ENCODE data around the gene SNRPA1.
"Not testable (repeated sequence)": the region's sequence is repeated elsewhere in the genome, so short reads cannot be mapped to it uniquely, and the experiment has no call there.

The SNRPA1 gene

DNA sequence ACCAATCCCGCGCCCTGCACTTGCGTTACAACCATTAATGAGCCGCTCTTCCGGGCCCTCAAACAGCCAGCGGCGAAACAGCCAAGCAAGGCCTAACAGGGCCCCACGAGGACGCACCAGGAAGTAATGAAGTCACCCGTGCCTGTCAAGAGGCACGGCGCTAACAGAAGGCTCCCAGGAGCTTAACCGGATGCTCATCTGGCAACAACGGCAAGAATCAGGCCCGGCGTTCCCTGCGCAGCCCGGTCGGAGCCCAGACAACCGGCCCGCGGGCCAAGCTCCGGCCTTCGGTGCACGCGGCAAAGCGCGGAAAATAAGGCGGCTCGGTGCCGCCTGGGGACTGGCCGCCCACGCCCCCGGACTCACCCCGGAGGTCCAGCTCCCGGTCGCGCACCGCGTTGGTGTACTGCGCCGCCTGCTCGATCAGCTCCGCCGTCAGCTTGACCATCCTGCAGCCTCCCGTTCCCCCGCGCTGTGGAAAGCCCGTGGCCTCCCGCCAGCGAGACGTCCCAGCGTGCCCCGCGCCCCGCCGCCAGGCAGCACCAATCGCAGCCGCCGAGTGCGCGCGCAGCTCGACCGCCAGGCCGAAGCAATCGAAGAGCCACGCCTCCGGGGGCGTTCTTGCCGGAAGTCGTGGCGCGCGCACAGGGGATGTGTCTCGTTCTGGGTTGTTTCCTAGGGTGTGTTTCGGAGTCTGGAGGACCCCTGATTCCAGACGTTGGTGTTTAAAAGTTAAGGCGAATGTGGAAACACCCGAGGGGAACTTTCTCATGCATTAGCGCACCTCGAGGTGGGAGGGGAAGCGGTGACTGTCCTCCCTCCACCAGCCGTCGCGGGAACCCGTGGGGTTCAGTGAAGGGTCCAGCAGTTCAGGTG is at the start of gene SNRPA1:
Gene SNRPA1 (minus strand): TSS at position 518 of the 876 bp plus-strand sequence. CDS start 70 bp downstream, at position 448.
- ChIA-PET CTCF (interaction anchor here (1.2 to 18.3 kb wide), 3 partner anchors 10 to 344 kb away, joined by 3 to 353 read pairs (median 18); no protein-coding TSS in a partner anchor), POLR2A (interaction anchor here (1.0 to 1.2 kb wide), 2 partner anchors 9 to 43 kb away, joined by 3 to 6 read pairs; partner anchors contain the start of gene CHSY1)
- TF ChIP-seq, protein P1, sequence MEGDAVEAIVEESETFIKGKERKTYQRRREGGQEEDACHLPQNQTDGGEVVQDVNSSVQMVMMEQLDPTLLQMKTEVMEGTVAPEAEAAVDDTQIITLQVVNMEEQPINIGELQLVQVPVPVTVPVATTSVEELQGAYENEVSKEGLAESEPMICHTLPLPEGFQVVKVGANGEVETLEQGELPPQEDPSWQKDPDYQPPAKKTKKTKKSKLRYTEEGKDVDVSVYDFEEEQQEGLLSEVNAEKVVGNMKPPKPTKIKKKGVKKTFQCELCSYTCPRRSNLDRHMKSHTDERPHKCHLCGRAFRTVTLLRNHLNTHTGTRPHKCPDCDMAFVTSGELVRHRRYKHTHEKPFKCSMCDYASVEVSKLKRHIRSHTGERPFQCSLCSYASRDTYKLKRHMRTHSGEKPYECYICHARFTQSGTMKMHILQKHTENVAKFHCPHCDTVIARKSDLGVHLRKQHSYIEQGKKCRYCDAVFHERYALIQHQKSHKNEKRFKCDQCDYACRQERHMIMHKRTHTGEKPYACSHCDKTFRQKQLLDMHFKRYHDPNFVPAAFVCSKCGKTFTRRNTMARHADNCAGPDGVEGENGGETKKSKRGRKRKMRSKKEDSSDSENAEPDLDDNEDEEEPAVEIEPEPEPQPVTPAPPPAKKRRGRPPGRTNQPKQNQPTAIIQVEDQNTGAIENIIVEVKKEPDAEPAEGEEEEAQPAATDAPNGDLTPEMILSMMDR (IDR thresholded peaks at IDR 0.05; ENCODE audit: insufficient read depth, low read length, missing control alignments), result no peak
- peak within 1 kb of the TSS; percentile 91 for H3K4me3 ChIP-seq (ENCODE audit: low read depth, low read length)
- peak; percentile 47 for DNase-seq (ENCODE audit: low read depth, low spot score)

DNA sequence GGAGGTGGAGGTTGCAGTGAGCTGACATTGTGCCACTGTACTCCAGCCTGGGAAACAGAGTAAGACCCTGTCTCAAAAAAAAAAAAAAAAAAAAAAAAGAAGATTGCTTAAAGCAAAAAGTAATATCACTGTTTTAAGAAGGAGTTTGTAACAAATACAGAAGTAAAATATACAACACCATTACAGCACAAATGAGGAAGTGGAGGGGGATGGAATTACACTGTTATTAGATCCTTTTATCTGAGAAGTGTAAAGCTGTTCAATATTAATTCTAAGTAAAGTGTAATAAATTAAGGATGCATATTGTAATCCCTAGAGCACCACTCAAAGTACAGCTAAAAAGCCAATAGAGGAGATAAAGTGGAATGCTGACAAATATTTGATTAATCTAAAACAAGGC is 47.0 kb upstream of the SNRPA1 start:
- CTCF ChIA-PET, result no interaction called here
- TF ChIP-seq, protein P1 (IDR thresholded peaks at IDR 0.05; ENCODE audit: insufficient read depth, low read length, missing control alignments), result no peak
- DNase-seq (ENCODE audit: low read depth, low spot score), result no peak
- H3K4me3 ChIP-seq (ENCODE audit: low read depth, low read length), result no peak overlapping the region
- POLR2A ChIA-PET, result no interaction called here

DNA sequence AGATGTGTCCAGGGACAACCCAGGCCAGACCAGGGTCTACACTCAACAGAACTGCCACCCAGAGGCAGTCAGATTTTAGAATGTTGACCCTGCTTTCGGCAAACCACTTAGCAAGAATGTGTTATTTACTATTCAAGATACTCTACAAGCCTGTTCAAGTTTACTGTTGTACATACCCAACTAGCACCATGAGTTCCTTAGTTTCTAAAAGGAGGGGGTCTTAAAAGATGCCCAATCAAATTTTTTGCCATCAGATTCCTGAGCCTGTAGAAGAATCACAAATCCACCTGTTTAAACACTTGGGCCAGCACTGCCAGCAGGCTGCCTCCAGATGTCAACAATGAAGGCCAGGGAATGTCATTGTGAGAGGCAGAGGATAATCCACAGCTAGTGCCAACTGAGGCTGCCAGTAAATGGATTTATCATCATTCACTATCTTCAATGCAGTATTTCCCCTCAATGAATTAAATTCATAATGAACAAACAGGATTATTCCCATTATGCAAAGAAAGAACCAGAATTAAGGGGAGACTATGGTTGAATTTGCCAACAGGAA is 43.5 kb upstream of the SNRPA1 start:
- no peak for DNase-seq (ENCODE audit: low read depth, low spot score)
- CTCF ChIA-PET, result interaction anchor here (1.3 kb wide), 2 partner anchors 18 to 301 kb away, joined by 3 read pairs; no protein-coding TSS in a partner anchor
- H3K4me3 ChIP-seq (ENCODE audit: low read depth, low read length), result no peak overlapping the region
- POLR2A ChIA-PET, result no interaction called here
- TF ChIP-seq, protein P1 (IDR thresholded peaks at IDR 0.05; ENCODE audit: insufficient read depth, low read length, missing control alignments), result no peak

DNA sequence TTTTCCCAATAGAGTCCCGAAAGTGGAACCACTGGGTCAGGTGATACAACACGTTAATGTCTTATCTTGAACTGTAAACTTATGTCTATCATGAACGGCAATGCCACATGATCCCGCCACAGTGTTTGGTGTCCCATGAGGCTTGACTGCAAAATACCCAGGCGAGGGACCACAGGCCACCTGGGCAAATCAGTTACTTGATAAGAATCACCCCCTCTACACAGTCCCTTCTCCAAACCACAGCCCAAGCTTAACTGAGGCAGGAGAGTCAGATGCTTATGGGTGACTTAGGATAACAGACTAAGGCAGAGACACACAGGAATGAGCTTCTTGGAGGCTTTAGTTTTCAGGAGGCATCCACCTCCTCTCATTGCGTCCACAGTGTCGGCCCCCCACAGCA is 42.9 kb upstream of the SNRPA1 start:
- POLR2A ChIA-PET, result no interaction called here
- DNase-seq (ENCODE audit: low read depth, low spot score), result no peak
- no peak overlapping the region for H3K4me3 ChIP-seq (ENCODE audit: low read depth, low read length)
- TF ChIP-seq, protein P1 (IDR thresholded peaks at IDR 0.05; ENCODE audit: insufficient read depth, low read length, missing control alignments), result no peak
- CTCF ChIA-PET, result interaction anchor here (1.3 kb wide), 1 partner anchor 302 kb away, joined by 3 read pairs; no protein-coding TSS in a partner anchor

DNA sequence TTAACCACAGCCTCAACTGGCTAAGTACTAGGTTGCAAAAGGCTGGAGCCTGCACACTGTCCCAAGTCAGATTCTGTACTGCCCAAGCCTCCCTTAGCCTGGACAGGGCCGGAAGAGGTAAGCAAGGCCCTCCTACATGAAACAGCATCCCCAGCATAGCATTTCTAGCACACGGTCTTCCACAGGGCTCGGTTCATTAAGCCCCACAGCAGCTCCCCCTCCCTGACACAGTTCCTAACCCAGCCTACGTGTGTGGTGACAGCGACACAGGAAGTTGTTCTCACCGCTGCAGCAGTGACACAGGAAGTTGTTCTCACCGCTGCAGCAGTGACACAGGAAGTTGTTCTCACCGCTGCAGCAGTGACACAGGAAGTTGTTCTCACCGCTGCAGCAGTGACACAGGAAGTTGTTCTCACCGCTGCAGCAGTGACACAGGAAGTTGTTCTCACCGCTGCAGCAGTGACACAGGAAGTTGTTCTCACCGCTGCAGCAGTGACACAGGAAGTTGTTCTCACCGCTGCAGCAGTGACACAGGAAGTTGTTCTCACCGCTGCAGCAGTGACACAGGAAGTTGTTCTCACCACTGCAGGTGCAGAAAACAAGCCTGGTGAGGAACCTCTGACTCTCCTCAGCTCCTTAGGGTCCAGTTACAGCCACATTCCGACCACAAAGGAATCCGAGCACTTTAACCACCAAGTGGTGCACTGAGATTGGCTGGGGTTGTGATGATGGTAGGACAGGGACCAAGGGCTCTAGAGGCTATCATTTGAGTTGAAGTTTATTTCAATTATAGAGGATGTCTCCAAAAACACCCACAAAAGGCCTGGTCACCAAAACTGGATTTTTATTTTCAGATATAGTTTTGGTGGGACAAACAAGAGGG is 39.1 kb upstream of the SNRPA1 start:
- DNase-seq (ENCODE audit: low read depth, low spot score); H3K4me3 ChIP-seq (ENCODE audit: low read depth, low read length); CTCF ChIA-PET; POLR2A ChIA-PET: not testable (repeated sequence)

DNA sequence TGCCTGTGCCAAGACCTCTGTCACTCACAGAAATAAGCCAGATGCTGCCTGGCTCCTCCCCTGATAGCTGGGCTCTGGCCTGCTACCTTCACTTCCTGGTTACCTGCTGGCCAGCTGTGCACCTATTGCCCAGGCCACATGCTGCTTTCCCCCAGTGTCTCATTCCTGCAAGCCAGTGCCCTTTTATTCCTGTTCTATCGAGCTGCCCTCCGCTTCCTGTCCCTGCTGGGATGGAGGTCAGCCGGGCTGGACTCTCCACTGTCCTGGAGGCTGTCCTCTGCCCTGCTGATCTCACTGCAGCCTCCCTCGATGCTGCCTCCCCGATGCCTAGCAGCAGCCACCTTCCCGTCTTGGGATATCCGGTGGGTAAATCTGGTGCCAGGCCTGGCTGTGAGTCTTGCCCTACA is 37.0 kb upstream of the SNRPA1 start:
- ChIA-PET POLR2A (no interaction called here), CTCF (interaction anchor here (1.0 kb wide), 1 partner anchor 11 kb away, joined by 4 read pairs; no protein-coding TSS in a partner anchor)
- H3K4me3 ChIP-seq (ENCODE audit: low read depth, low read length), result no peak overlapping the region
- DNase-seq (ENCODE audit: low read depth, low spot score), result no peak
- TF ChIP-seq, protein P1 (IDR thresholded peaks at IDR 0.05; ENCODE audit: insufficient read depth, low read length, missing control alignments), result no peak

All from AG04449 (cell line).